Measurements from ENCODE around the gene SMPDL3A. TPM values are rescaled to one million over a fixed set of nuclear protein-coding genes. Genes with fewer than 3 reads are reported as not detected.
"Not testable (repeated sequence)": the region's sequence is repeated elsewhere in the genome, so short reads cannot be mapped to it uniquely, and the experiment has no call there.

Gene SMPDL3A, protein sequence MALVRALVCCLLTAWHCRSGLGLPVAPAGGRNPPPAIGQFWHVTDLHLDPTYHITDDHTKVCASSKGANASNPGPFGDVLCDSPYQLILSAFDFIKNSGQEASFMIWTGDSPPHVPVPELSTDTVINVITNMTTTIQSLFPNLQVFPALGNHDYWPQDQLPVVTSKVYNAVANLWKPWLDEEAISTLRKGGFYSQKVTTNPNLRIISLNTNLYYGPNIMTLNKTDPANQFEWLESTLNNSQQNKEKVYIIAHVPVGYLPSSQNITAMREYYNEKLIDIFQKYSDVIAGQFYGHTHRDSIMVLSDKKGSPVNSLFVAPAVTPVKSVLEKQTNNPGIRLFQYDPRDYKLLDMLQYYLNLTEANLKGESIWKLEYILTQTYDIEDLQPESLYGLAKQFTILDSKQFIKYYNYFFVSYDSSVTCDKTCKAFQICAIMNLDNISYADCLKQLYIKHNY
- total RNA-seq, result not detected

DNA sequence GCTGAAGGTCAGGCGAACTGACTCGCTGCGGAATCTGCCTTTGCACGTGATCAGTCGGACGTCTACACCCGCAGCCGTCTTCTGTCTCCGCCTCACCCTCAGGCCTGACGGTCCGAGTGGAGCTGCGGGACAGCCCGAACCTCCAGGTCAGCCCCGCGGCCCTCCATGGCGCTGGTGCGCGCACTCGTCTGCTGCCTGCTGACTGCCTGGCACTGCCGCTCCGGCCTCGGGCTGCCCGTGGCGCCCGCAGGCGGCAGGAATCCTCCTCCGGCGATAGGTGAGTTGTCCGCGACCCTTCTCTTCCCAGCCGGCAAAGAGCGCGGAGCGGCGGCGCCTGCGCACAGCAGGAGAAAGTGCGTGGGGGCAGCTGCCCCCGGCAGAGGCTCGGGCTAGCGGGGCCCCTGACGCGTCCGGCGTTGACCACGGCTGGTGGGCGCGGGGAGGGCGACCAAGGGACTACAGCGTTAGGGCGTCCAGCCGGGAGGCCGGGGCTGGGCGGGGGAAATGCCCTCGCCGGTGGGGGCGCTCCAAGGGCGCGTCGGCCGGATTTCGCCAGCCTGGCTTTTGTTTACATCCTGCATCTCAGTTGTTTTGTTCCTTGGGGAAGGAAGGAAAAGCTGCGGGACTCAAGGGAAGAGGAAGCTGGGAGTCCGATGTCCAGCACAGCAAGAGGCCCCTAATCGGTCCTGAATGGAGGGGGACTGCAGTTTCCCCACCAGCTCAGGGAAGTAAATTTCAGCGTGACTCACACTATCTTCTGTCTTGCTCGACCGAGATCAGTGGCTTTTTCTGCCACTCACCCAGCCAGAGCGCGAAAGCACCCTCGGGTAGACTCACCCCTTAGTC, at the start of gene SMPDL3A:
Gene SMPDL3A (plus strand): TSS at position 77 of the 846 bp plus-strand sequence. CDS start 89 bp downstream, at position 166.
- H3K27ac Mint-ChIP-seq, result peak within 1 kb of the TSS; percentile 77
- peak; percentile 89 for ATAC-seq
- peaks cover 16% of the 10 kb centered on the region for H3K4me1 Mint-ChIP-seq
- H3K9me3 Mint-ChIP-seq (ENCODE audit: low read depth), result no peaks in the 10 kb centered on the region
- POLR2A ChIA-PET, result no interaction called here
- CTCF ChIA-PET, result interaction anchor here (1.0 to 1.4 kb wide), 4 partner anchors 8 to 181 kb away, joined by 3 to 4 read pairs (median 4); no protein-coding TSS in a partner anchor
- no peaks in the 10 kb centered on the region for H3K36me3 Mint-ChIP-seq (ENCODE audit: low read depth)
- peaks cover 50% of the 10 kb centered on the region for H3K27me3 Mint-ChIP-seq
- DNase-seq, result peak; percentile 49
- H3K4me3 Mint-ChIP-seq, result peak within 1 kb of the TSS; percentile 72
- intact Hi-C loops (cut with DNase I, micrococcal nuclease), result loop anchor here in 1 of 2 experiments (2.0 kb wide), 1 partner anchor 179 kb away; the partner anchor contains the start of gene PKIB

DNA sequence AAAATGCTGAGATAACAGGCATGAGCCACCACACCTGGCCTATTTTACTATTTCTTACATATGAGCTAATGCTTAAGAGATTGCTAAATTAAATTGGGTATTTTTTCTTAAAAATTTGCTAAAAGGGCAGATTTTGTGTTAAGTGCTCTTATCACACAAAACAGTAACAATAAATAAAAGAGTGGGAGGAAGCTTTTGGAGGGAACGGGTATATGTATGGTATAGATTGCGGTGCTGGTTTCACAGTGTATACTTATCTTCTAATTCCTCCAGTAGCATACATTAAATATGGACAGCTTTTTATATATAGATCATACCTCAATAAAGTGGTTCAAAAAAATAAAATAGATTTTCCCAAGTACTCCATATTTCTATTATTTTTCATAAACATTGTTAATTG, 49.0 kb upstream of the SMPDL3A start:
- Mint-ChIP-seq H3K4me1 (no peaks in the 10 kb centered on the region), H3K9me3 (ENCODE audit: low read depth) (no peaks in the 10 kb centered on the region), H3K4me3 (no peak overlapping the region), H3K36me3 (ENCODE audit: low read depth) (no peaks in the 10 kb centered on the region), H3K27me3 (no peaks in the 10 kb centered on the region), H3K27ac (no peak overlapping the region)
- ChIA-PET CTCF (interaction anchor here (2.0 kb wide), 1 partner anchor 9 kb away, joined by 9 read pairs; no protein-coding TSS in a partner anchor), POLR2A (no interaction called here)
- DNase-seq (no peak), ATAC-seq (no peak)
- intact Hi-C loops (cut with DNase I, micrococcal nuclease), result no loop called here

DNA sequence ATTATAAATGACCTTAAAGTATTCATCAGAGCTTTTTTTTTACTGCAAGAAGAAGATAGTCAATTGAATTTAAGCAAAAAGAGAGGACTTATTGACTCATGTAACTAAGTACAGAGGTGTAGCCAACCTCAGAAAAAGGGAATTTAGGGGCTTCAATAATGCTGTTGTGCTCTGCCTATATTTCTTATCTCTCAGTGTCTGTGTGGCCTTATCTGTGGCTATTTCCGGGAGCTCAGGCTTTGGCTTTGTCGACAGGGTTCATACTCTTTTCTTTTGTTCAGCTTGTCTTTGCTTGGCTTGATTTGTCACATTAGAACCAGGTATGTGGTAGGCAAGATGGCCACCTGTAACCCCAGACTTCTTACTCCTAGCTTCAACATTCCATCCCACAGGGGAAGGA, 48.1 kb upstream of the SMPDL3A start:
- ChIA-PET CTCF (interaction anchor here (1.9 to 2.0 kb wide), 2 partner anchors 10 to 99 kb away, joined by 5 to 9 read pairs; no protein-coding TSS in a partner anchor), POLR2A (no interaction called here)
- DNase-seq (no peak), ATAC-seq (no peak)
- intact Hi-C loops (cut with DNase I, micrococcal nuclease), result no loop called here
- Mint-ChIP-seq H3K27ac (no peak overlapping the region), H3K9me3 (ENCODE audit: low read depth) (no peaks in the 10 kb centered on the region), H3K4me1 (no peaks in the 10 kb centered on the region), H3K27me3 (no peaks in the 10 kb centered on the region), H3K4me3 (no peak overlapping the region), H3K36me3 (ENCODE audit: low read depth) (no peaks in the 10 kb centered on the region)

DNA sequence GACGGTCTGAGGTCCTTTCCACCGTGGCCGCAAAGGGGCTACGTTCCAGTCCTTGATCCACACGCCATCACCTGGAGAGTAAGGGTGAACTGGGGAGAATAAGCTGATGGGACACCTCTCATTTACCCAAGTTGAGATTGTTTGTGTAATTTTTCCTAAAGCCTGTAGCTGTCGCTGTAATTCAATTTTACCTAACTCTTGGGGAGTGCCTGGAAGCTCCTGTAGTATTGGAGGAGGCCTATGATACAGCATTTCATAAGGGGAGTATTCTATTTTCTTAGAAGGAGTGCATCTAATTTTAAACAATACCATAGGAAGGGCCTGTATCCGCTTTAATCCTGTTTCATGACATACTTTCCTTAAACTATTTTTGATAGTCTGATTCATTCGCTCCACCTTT, 44.8 kb upstream of the SMPDL3A start:
- CTCF ChIA-PET, result interaction anchor here (0.7 to 3.3 kb wide), 2 partner anchors 95 to 250 kb away, joined by 3 to 8 read pairs; no protein-coding TSS in a partner anchor
- intact Hi-C loops (cut with DNase I, micrococcal nuclease), result loop anchor here in 1 of 2 experiments (1.0 kb wide), 1 partner anchor 95 kb away; no protein-coding TSS in a partner anchor
- H3K4me3 Mint-ChIP-seq; H3K9me3 Mint-ChIP-seq (ENCODE audit: low read depth); ATAC-seq; DNase-seq; POLR2A ChIA-PET; H3K27ac Mint-ChIP-seq; H3K27me3 Mint-ChIP-seq; H3K4me1 Mint-ChIP-seq; H3K36me3 Mint-ChIP-seq (ENCODE audit: low read depth): not testable (repeated sequence)

DNA sequence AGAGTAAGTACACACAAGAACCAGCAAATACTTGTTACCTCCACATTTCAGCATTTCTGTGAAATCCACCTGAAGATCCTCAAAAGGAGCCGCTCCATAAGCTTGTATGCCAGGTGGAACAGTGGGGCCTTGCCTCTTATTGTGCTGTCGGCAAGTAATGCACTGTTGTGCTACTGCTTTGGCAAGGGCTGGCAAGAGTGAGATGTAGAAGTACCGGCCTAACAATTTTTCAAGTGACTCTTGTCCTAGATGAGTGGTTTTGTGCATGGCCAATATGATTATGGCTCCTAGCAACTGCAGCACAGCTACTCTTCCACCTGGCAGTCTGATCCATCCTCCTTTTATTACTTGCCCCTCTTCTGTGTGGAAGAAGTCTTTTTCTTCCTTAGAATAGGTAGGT, 44.2 kb upstream of the SMPDL3A start:
- H3K27me3 Mint-ChIP-seq; H3K4me3 Mint-ChIP-seq; H3K36me3 Mint-ChIP-seq (ENCODE audit: low read depth); ATAC-seq; DNase-seq; H3K4me1 Mint-ChIP-seq; H3K9me3 Mint-ChIP-seq (ENCODE audit: low read depth); H3K27ac Mint-ChIP-seq; POLR2A ChIA-PET: not testable (repeated sequence)
- intact Hi-C loops (cut with DNase I, micrococcal nuclease), result loop anchor here in 1 of 2 experiments (1.0 kb wide), 1 partner anchor 94 kb away; no protein-coding TSS in a partner anchor
- CTCF ChIA-PET, result interaction anchor here (0.7 to 3.3 kb wide), 2 partner anchors 94 to 251 kb away, joined by 3 to 8 read pairs; no protein-coding TSS in a partner anchor

DNA sequence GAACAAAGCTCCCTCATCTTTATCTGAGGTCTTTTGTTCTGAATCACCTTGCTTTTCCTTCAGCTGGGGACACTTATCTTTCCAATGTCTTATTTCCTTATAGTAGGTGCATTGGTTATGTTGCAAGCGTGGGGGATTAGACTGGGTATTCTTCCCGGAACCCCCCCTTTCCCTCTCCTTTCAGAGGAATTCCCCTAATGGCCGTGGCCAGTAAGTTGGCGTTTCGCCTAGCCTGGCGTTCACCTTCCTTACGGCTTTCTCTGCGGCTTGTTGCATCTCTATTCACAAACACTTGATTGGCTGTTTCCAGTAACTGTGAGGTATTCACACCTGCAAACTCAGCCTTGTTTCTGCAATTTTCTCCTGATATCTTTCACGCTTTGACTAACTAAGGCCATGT, 42.4 kb upstream of the SMPDL3A start:
- no peak for ATAC-seq
- Mint-ChIP-seq H3K27me3 (no peaks in the 10 kb centered on the region), H3K36me3 (ENCODE audit: low read depth) (peaks cover 2% of the 10 kb centered on the region), H3K4me1 (peaks cover 10% of the 10 kb centered on the region), H3K9me3 (ENCODE audit: low read depth) (no peaks in the 10 kb centered on the region), H3K4me3 (no peak overlapping the region), H3K27ac (no peak overlapping the region)
- CTCF ChIA-PET, result interaction anchor here (3.3 kb wide), 1 partner anchor 93 kb away, joined by 8 read pairs; no protein-coding TSS in a partner anchor
- DNase-seq, result no peak
- intact Hi-C loops (cut with DNase I, micrococcal nuclease), result no loop called here
- POLR2A ChIA-PET, result no interaction called here

DNA sequence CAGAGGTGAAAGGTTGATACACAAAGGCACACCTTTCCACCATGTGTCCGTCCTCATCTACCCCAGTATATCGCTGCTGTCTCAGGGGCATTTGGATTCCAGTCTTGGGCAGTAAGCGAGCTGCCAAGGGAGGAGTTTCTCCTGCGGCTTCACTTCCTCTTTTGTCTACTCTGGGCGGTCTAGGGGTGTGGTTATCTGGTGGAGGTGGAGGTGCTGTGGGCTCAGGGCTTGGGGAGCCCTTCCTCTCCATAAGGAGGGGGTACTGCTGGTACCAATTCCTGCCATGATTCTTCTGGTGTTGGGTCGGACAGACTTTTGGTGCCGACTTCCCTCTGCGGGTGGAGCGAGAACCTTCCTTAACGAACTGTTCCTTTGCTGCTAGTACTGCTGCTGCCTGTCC, 41.5 kb upstream of the SMPDL3A start:
- intact Hi-C loops (cut with DNase I, micrococcal nuclease), result no loop called here
- ATAC-seq, result no peak
- H3K4me1 Mint-ChIP-seq, result peaks cover 12% of the 10 kb centered on the region
- H3K27me3 Mint-ChIP-seq, result no peaks in the 10 kb centered on the region
- no peak for DNase-seq
- peaks cover 2% of the 10 kb centered on the region for H3K36me3 Mint-ChIP-seq (ENCODE audit: low read depth)
- no peak overlapping the region for H3K4me3 Mint-ChIP-seq
- no peak overlapping the region for H3K27ac Mint-ChIP-seq
- POLR2A ChIA-PET, result no interaction called here
- H3K9me3 Mint-ChIP-seq (ENCODE audit: low read depth), result no peaks in the 10 kb centered on the region
- CTCF ChIA-PET, result interaction anchor here (0.8 kb wide), 1 partner anchor 20 kb away, joined by 3 read pairs; no protein-coding TSS in a partner anchor

DNA sequence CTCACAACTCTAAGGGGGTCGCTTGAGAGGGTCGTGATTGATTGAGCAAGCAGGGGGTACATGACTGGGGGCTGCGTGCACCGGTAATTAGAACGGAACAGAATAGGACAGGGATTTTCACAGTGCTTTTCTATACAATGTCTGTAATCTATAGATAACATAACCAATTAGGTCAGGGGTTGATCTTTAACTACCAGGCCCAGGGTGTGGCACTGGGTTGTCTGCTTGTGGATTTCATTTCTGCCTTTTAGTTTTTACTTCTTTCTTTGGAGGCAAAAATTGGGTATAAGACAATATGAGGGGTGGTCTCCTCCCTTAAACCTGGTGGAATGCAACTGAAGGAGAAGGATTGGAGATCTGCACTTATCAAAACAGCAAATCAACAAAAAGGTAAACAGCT, 40.1 kb upstream of the SMPDL3A start:
- H3K27ac Mint-ChIP-seq; POLR2A ChIA-PET; H3K9me3 Mint-ChIP-seq (ENCODE audit: low read depth); H3K27me3 Mint-ChIP-seq; ATAC-seq; DNase-seq; intact Hi-C loops (cut with DNase I, micrococcal nuclease); H3K4me3 Mint-ChIP-seq; H3K36me3 Mint-ChIP-seq (ENCODE audit: low read depth); CTCF ChIA-PET: not testable (repeated sequence)
- peaks cover 12% of the 10 kb centered on the region for H3K4me1 Mint-ChIP-seq

DNA sequence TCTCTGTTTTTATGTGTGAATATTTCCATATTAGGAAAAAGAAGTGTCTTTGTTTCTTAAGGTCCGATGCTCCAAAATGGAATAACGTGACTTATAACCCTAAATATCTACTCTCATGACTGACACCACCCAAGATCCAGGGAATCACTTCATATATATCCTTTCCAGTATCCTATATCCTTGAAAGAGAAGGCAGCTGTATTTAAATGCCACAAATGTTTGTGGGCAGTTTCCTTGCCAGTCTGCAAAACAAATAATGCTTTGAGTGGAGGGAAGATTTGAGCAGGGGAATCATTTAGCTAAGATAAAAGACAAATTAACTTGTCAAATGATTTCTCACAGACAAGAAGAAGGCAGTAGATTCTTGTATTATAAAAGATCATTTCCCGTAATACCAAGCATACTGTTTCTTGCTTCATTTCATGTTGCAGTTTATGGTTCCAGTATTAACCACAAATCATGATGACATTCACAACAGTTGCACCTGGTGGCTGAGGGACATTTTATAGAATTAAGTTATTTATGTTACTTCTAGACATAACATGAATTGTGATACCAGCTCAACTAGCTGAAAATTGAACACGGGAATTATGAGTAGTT, 39.5 kb upstream of the SMPDL3A start:
- peaks cover 12% of the 10 kb centered on the region for H3K4me1 Mint-ChIP-seq
- no peaks in the 10 kb centered on the region for H3K9me3 Mint-ChIP-seq (ENCODE audit: low read depth)
- no peak for DNase-seq
- H3K36me3 Mint-ChIP-seq (ENCODE audit: low read depth), result peaks cover 2% of the 10 kb centered on the region
- ChIA-PET POLR2A (no interaction called here), CTCF (no interaction called here)
- intact Hi-C loops (cut with DNase I, micrococcal nuclease), result no loop called here
- H3K27ac Mint-ChIP-seq, result no peak overlapping the region
- no peak for ATAC-seq
- no peaks in the 10 kb centered on the region for H3K27me3 Mint-ChIP-seq
- no peak overlapping the region for H3K4me3 Mint-ChIP-seq

DNA sequence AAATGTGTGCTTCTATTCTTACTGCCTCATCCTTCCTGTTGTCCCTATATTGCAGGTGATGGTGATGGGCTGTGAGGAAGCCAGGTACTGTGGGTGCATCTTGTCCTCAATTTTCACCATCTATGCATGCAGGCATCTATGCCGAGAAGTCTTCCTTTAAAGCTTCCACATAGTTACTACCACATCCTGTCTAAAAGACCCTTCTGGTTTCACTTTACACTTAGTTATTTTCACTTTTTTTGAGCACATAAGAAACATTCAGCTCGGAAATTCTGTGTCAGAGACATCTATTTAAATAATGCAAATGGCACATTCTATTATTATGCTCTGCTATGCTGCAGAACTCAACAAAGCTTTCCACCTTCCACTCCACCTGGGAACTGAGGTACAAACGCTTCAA, 37.7 kb upstream of the SMPDL3A start:
- Mint-ChIP-seq H3K27ac (no peak overlapping the region), H3K36me3 (ENCODE audit: low read depth) (peaks cover 2% of the 10 kb centered on the region), H3K9me3 (ENCODE audit: low read depth) (no peaks in the 10 kb centered on the region), H3K4me1 (peaks cover 12% of the 10 kb centered on the region), H3K27me3 (no peaks in the 10 kb centered on the region), H3K4me3 (no peak overlapping the region)
- CTCF ChIA-PET, result interaction anchor here (0.7 to 0.9 kb wide), 4 partner anchors 17 to 87 kb away, joined by 3 to 4 read pairs (median 3); no protein-coding TSS in a partner anchor
- intact Hi-C loops (cut with DNase I, micrococcal nuclease), result no loop called here
- peak; percentile 78 for ATAC-seq
- DNase-seq, result no peak
- POLR2A ChIA-PET, result no interaction called here

DNA sequence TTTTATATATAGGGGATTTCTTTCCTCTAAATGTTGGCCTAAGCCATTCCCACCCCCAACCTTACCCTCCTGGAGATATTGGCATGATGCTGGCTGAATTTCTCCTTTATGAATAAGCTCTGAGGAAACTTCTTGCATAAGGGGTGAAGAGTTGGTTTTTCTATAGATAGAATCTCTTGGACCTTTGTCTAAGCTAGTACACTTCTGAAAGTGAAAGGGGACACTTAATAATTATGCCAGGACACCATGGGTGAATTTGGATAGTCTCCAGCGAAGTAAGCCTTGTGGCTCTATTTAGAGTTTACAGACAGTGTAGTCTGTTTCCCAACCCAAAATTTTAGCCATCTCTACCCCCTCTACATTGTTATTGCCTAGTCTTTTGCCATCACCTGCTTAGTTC, 36.6 kb upstream of the SMPDL3A start:
- no peak overlapping the region for H3K27ac Mint-ChIP-seq
- no peak for ATAC-seq
- H3K4me1 Mint-ChIP-seq, result peaks cover 12% of the 10 kb centered on the region
- H3K36me3 Mint-ChIP-seq (ENCODE audit: low read depth), result peaks cover 2% of the 10 kb centered on the region
- intact Hi-C loops (cut with DNase I, micrococcal nuclease), result no loop called here
- no peak for DNase-seq
- ChIA-PET CTCF (no interaction called here), POLR2A (no interaction called here)
- H3K27me3 Mint-ChIP-seq, result no peaks in the 10 kb centered on the region
- no peaks in the 10 kb centered on the region for H3K9me3 Mint-ChIP-seq (ENCODE audit: low read depth)
- no peak overlapping the region for H3K4me3 Mint-ChIP-seq
